Measurements from ENCODE around the gene IGFBP5.
A peak's percentile ranks its signal among the peaks of the same experiment; 100 is the strongest.

IGFBP5 gene

DNA sequence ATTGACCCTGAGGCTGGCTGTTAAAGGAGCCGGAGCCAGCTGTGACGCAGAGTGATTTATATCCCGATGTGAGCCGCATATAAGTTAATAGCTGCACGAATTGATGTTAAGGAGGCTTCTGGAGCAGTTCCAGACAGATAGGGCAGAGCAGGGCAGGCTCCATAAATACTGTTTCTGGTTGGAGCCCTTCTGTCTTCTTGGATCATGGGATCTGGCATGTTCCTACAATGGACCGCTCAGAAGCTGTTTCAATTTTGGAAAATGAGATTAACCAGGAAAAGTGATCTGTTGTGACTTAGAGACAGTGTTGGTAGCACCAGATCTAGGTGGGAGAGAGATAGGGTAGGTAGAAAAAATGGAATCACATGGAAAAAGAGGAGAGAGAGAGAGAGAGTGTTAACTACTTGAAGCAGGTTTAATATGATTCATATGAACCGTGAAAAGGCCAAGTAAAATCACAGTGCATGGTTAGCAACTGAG is 4.8 kb upstream of the IGFBP5 start:
- Mint-ChIP-seq H3K4me1 (no peaks in the 10 kb centered on the region), H3K36me3 (ENCODE audit: low read depth) (no peaks in the 10 kb centered on the region), H3K27ac (no peak overlapping the region), H3K4me3 (no peak overlapping the region), H3K27me3 (peaks cover 29% of the 10 kb centered on the region), H3K9me3 (no peaks in the 10 kb centered on the region)
- DNase-seq (no peak), ATAC-seq (no peak)

- Mint-ChIP-seq H3K9me3 (no peaks in the 10 kb centered on the region), H3K4me3 (no peak overlapping the region), H3K27me3 (peaks cover 40% of the 10 kb centered on the region), H3K4me1 (peaks cover 6% of the 10 kb centered on the region), H3K27ac (no peak overlapping the region), H3K36me3 (ENCODE audit: low read depth) (no peaks in the 10 kb centered on the region)
- DNase-seq (no peak), ATAC-seq (peak; percentile 69)
These were observed 3.5 kb upstream of the IGFBP5 start for GRCh38 chr2:216698895-216699294.

DNA sequence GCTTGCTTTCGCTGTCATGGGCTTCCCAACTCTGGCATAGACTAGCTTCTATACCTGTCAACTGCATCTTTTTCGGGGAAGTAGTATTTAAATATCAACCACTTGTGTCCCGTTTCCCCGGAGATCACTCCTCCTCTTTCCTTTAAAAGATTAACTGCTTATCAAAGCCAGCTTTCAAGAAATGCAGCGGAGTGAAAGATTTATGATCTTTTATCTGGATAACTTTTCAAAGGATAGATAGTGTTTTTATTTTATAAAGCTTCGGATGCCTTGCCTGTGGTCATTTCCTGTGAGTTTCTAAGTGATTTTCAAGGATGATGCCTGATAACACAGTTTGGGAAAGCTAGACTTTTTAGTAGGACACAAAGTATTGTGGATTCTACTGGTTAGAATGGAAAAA is 2.9 kb upstream of the IGFBP5 start:
- H3K4me3 Mint-ChIP-seq, result no peak overlapping the region
- peaks cover 10% of the 10 kb centered on the region for H3K4me1 Mint-ChIP-seq
- DNase-seq (no peak), ATAC-seq (no peak)
- H3K36me3 Mint-ChIP-seq (ENCODE audit: low read depth), result no peaks in the 10 kb centered on the region
- H3K27me3 Mint-ChIP-seq, result peaks cover 45% of the 10 kb centered on the region
- H3K27ac Mint-ChIP-seq, result no peak overlapping the region
- H3K9me3 Mint-ChIP-seq, result no peaks in the 10 kb centered on the region

GRCh38 chr2:216696751-216697560 is 1.6 kb upstream of the IGFBP5 start:
- ATAC-seq, result no peak
- Mint-ChIP-seq H3K36me3 (ENCODE audit: low read depth) (no peaks in the 10 kb centered on the region), H3K4me1 (peaks cover 22% of the 10 kb centered on the region), H3K27me3 (peaks cover 57% of the 10 kb centered on the region), H3K27ac (no peak overlapping the region), H3K9me3 (no peaks in the 10 kb centered on the region), H3K4me3 (no peak overlapping the region)
- DNase-seq, result no peak

DNA sequence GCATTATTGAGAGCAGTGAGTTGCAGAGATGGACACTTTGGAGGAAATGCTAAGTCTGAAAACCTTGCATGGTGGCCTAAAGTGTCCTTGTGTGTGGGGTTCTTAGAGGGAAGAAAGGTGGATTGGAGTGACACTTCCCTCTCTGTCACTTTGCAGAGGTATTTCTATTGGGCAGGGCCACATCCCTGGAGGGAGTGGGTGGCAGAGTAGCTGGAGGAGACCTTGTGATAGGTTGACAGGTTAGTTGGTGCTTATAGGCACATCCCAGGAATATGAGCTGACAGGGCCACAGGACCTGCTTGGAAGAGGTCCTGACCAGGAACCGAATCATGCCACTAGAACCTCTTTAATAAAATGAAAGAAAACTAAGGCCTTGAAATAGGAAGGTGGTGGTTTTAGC is 972 bp upstream of the IGFBP5 start:
- Mint-ChIP-seq H3K27me3 (peaks cover 58% of the 10 kb centered on the region), H3K27ac (no peak overlapping the region), H3K9me3 (no peaks in the 10 kb centered on the region), H3K4me1 (peaks cover 27% of the 10 kb centered on the region), H3K4me3 (no peak overlapping the region), H3K36me3 (ENCODE audit: low read depth) (no peaks in the 10 kb centered on the region)
- DNase-seq (no peak), ATAC-seq (no peak)

- no peak for DNase-seq
- no peaks in the 10 kb centered on the region for H3K9me3 Mint-ChIP-seq
- no peak for ATAC-seq
- H3K27ac Mint-ChIP-seq, result no peak overlapping the region
- H3K27me3 Mint-ChIP-seq, result peaks cover 69% of the 10 kb centered on the region
- H3K4me1 Mint-ChIP-seq, result peaks cover 31% of the 10 kb centered on the region
- H3K4me3 Mint-ChIP-seq, result no peak overlapping the region
- H3K36me3 Mint-ChIP-seq (ENCODE audit: low read depth), result no peaks in the 10 kb centered on the region
These were observed 527 bp downstream of the IGFBP5 start for GRCh38 chr2:216694826-216695217.

- Mint-ChIP-seq H3K9me3 (no peaks in the 10 kb centered on the region), H3K27me3 (peaks cover 74% of the 10 kb centered on the region), H3K4me1 (peaks cover 31% of the 10 kb centered on the region), H3K4me3 (peak overlapping the region; percentile 49), H3K27ac (no peak overlapping the region), H3K36me3 (ENCODE audit: low read depth) (no peaks in the 10 kb centered on the region)
- DNase-seq, result peak; percentile 51
- no peak for ATAC-seq
These were observed 1.1 kb downstream of the IGFBP5 start for GRCh38 chr2:216694082-216694825.

GRCh38 chr2:216693414-216694080 is 1.8 kb downstream of the IGFBP5 start:
- Mint-ChIP-seq H3K27ac (no peak overlapping the region), H3K4me3 (peak overlapping the region; percentile 49), H3K27me3 (peaks cover 80% of the 10 kb centered on the region), H3K4me1 (peaks cover 31% of the 10 kb centered on the region), H3K9me3 (no peaks in the 10 kb centered on the region), H3K36me3 (ENCODE audit: low read depth) (no peaks in the 10 kb centered on the region)
- ATAC-seq (no peak), DNase-seq (no peak)

DNA sequence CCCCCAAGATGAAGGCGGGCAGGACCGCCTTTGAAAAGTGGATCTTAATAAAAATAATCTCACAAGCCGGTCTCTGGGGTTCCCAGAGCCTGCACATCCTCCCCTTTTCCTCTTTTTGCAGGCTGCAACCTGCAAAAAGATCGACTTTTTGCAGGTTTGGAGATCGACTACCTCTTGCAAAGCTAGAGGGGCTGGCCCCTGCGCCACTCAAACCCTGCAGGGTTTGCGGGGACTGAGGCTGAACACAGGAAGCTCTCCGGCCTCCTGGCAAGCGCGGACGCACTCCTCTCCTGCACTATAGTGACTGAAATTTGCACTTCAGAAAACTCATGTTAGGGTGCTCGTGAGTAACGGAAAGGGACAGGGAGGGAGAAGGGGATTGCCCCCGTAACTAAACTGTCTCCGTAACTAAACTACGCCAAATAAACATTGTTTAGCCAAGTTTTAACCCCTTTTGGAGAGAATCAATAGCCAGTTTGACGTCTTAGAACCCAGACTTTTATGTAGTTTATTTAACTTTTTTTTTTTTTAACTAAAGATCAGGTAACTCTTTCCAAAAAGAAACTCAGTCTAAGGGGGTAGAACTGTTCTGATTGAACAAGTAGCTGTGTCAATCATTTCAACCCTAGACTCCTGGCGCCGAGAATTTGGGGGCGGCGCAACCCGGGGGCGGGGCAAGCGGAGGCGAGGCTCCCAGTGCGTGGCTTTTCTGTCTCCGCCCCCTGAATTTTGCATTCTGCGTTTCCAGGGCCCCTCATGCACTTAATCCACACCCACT is 2.5 kb downstream of the IGFBP5 start:
- Mint-ChIP-seq H3K4me1 (peaks cover 31% of the 10 kb centered on the region), H3K27me3 (peaks cover 81% of the 10 kb centered on the region), H3K4me3 (peak overlapping the region; percentile 83), H3K27ac (peak overlapping the region; percentile 52), H3K36me3 (ENCODE audit: low read depth) (no peaks in the 10 kb centered on the region), H3K9me3 (no peaks in the 10 kb centered on the region)
- peak; percentile 57 for ATAC-seq
- DNase-seq, result peak; percentile 81

GRCh38 chr2:216690853-216691741 is 4.3 kb downstream of the IGFBP5 start:
- H3K27ac Mint-ChIP-seq, result peak overlapping the region; percentile 8
- DNase-seq (peak; percentile 26), ATAC-seq (peak; percentile 47)
- peaks cover 31% of the 10 kb centered on the region for H3K4me1 Mint-ChIP-seq
- peak overlapping the region; percentile 32 for H3K4me3 Mint-ChIP-seq
- H3K9me3 Mint-ChIP-seq, result no peaks in the 10 kb centered on the region
- no peaks in the 10 kb centered on the region for H3K36me3 Mint-ChIP-seq (ENCODE audit: low read depth)
- H3K27me3 Mint-ChIP-seq, result peaks cover 69% of the 10 kb centered on the region

- ATAC-seq (no peak), DNase-seq (no peak)
- H3K27me3 Mint-ChIP-seq, result peaks cover 68% of the 10 kb centered on the region
- H3K4me3 Mint-ChIP-seq, result no peak overlapping the region
- no peaks in the 10 kb centered on the region for H3K9me3 Mint-ChIP-seq
- no peak overlapping the region for H3K27ac Mint-ChIP-seq
- H3K36me3 Mint-ChIP-seq (ENCODE audit: low read depth), result no peaks in the 10 kb centered on the region
- H3K4me1 Mint-ChIP-seq, result peaks cover 31% of the 10 kb centered on the region
These were observed 4.9 kb downstream of the IGFBP5 start for GRCh38 chr2:216690456-216690852.

DNA sequence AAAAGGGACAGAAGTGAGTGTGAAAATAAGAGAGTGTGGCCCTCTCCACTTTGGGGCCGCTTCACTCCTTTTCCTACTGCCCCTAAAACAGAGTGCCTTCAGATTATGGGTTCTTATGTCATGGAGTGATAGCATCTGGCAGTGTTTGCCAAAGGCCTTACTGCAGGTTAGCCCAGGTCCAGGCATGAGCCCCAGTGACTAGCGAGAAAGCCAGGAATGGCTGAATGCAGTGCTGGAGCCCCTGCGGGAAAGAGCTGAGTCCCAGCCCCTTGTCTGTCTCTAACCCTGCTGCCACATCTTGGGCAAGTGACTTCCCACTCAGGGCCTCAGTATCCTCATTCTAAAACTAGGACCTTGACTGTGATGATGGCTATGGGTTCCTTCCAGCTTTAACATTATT is 6.0 kb downstream of the IGFBP5 start:
- H3K27me3 Mint-ChIP-seq, result peaks cover 64% of the 10 kb centered on the region
- H3K27ac Mint-ChIP-seq, result no peak overlapping the region
- no peak for ATAC-seq
- H3K9me3 Mint-ChIP-seq, result no peaks in the 10 kb centered on the region
- DNase-seq, result no peak
- H3K4me3 Mint-ChIP-seq, result no peak overlapping the region
- H3K36me3 Mint-ChIP-seq (ENCODE audit: low read depth), result no peaks in the 10 kb centered on the region
- peaks cover 29% of the 10 kb centered on the region for H3K4me1 Mint-ChIP-seq

- no peaks in the 10 kb centered on the region for H3K36me3 Mint-ChIP-seq (ENCODE audit: low read depth)
- no peak for DNase-seq
- H3K4me3 Mint-ChIP-seq, result no peak overlapping the region
- H3K27ac Mint-ChIP-seq, result no peak overlapping the region
- peaks cover 65% of the 10 kb centered on the region for H3K27me3 Mint-ChIP-seq
- peaks cover 25% of the 10 kb centered on the region for H3K4me1 Mint-ChIP-seq
- H3K9me3 Mint-ChIP-seq, result no peaks in the 10 kb centered on the region
- ATAC-seq, result no peak
These were observed 6.5 kb downstream of the IGFBP5 start for GRCh38 chr2:216688731-216689340.

Measured in activated naive CD8-positive, alpha-beta T cell treated with anti-CD3 and anti-CD28 coated beads, Interleukin-2, amount 50 U/mL, for 24 hours (primary cell).